ENCODE data around the gene RBM8A. TPM values are rescaled to one million over a fixed set of nuclear protein-coding genes. Genes with fewer than 3 reads are reported as not detected.

The RBM8A gene
- total and polyA plus RNA-seq, 3 donors from 2014 or later, result 123 to 174 (median 158) TPM

DNA sequence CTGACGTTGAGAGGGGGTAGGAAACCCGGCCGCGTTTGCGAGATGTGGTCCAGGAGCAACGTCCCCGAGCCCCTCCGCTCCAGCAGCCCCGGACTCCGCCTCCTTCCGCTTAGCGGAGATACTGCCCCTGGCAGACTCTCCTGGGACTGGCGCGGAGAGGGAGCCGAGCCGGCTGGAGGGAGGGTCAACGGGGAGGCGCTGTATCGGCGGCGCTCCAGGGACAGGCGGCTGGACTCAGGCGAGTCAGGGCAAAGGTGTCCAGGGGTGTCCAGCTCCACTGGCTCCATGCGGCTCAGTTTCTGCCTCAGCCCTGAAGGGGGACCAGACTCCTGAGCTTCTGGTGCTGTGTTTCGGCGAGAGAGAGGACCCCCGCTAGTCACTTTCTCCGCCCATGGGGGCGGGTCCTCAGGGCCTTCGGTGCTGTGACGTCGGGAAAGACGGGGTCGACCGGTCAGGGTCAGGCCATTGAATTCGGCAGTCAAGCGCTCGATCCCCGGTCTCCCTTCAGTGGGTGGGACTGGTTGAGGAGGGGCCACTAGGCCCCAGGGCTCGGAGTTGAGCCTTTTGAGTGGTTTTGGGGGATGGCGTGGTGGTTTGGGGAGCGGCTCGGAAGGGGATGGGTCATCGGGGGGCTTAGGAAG lies 33.3 kb upstream of the RBM8A start:
- Histone ChIP-seq H3K27me3 (no peaks in the 10 kb centered on the region), H3K27ac (peak overlapping the region; percentile 84 to 86), H3K36me3 (ENCODE audit: low read depth, missing control alignments) (no peaks in the 10 kb centered on the region), H3K4me3 (peak overlapping the region; percentile 55 to 68), H3K4me1 (peaks cover 42% of the 10 kb centered on the region), H3K9me3 (no peaks in the 10 kb centered on the region)
- WGBS, 2 donors, result 1% methylated on average over 43 of the region's 44 CpGs; no CpG with 5 or more reads in 1 of the 2 donors
- DNase-seq, result peak; percentile 70
- intact Hi-C loops (cut with DNase I; ENCODE audit: low total_unique reads), result no loop called here
- TF ChIP-seq, protein P1, sequence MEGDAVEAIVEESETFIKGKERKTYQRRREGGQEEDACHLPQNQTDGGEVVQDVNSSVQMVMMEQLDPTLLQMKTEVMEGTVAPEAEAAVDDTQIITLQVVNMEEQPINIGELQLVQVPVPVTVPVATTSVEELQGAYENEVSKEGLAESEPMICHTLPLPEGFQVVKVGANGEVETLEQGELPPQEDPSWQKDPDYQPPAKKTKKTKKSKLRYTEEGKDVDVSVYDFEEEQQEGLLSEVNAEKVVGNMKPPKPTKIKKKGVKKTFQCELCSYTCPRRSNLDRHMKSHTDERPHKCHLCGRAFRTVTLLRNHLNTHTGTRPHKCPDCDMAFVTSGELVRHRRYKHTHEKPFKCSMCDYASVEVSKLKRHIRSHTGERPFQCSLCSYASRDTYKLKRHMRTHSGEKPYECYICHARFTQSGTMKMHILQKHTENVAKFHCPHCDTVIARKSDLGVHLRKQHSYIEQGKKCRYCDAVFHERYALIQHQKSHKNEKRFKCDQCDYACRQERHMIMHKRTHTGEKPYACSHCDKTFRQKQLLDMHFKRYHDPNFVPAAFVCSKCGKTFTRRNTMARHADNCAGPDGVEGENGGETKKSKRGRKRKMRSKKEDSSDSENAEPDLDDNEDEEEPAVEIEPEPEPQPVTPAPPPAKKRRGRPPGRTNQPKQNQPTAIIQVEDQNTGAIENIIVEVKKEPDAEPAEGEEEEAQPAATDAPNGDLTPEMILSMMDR (IDR thresholded peaks at IDR 0.05), result peak in 1 of 3 experiments; percentile 20
- TF ChIP-seq POLR2A (IDR thresholded peaks at IDR 0.05), result no peak

DNA sequence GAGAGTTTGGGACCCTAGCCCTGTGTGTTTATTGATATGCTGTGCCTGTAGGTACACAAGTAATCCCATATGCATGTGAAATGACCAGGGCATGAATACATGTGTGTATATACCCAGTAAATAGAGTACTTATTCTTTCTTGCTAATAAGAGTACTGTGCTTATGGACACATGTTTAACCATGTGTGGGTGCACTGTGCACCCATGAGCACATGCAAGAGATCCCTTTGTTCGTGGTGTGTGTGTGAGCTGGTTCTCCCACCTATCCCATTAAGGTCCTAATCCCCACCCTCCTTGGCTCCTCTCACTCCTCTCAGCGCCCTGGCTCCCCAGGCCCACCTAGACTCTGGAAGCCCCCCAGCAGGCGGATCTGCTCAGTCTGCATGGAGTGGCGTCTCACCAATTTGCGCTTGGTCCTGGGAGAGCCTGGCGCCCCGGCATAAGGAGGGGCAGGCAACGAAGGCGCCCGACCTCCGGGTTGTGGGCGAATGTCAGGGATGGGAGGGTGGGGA lies 32.7 kb upstream of the RBM8A start:
- H3K27me3 ChIP-seq, result no peaks in the 10 kb centered on the region
- intact Hi-C loops (cut with DNase I; ENCODE audit: low total_unique reads), result no loop called here
- no peak for DNase-seq
- peaks cover 43% of the 10 kb centered on the region for H3K4me1 ChIP-seq
- 0 to 8% methylated on average over 3 to 12 of the region's 12 CpGs for WGBS, 2 donors
- peak overlapping the region; percentile 84 to 86 for H3K27ac ChIP-seq
- H3K4me3 ChIP-seq, result peak overlapping the region; percentile 55 to 68
- no peaks in the 10 kb centered on the region for H3K36me3 ChIP-seq (ENCODE audit: low read depth, missing control alignments)
- H3K9me3 ChIP-seq, result no peaks in the 10 kb centered on the region
- TF ChIP-seq, protein P1 (IDR thresholded peaks at IDR 0.05), result no peak
- no peak for TF ChIP-seq POLR2A (IDR thresholded peaks at IDR 0.05)

DNA sequence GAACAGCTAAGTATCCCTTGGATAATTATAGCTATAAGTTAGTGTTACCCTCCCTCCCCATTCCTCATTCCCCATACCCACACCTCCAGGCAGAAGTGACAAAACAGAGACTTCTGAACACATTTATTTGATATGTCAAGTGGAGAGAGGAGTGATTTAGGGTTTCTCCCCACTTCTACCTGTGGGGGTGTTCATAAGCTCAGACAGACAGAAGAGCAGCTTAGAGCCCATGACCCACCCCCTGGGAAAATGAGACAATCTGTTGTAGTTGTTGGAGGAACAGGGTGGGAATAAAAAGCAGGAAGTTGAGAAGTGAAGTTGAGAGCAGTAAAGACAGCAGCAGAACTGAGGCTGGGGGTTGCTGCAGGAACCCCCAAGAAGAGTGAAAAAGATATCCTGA lies 32.0 kb upstream of the RBM8A start:
- TF ChIP-seq, protein P1 (IDR thresholded peaks at IDR 0.05), result no peak
- TF ChIP-seq POLR2A (IDR thresholded peaks at IDR 0.05), result no peak
- intact Hi-C loops (cut with DNase I; ENCODE audit: low total_unique reads), result no loop called here
- Histone ChIP-seq H3K4me3 (no peak overlapping the region), H3K27ac (no peak overlapping the region), H3K9me3 (no peaks in the 10 kb centered on the region), H3K36me3 (ENCODE audit: low read depth, missing control alignments) (no peaks in the 10 kb centered on the region), H3K4me1 (peaks cover 49% of the 10 kb centered on the region), H3K27me3 (no peaks in the 10 kb centered on the region)
- DNase-seq, result no peak

DNA sequence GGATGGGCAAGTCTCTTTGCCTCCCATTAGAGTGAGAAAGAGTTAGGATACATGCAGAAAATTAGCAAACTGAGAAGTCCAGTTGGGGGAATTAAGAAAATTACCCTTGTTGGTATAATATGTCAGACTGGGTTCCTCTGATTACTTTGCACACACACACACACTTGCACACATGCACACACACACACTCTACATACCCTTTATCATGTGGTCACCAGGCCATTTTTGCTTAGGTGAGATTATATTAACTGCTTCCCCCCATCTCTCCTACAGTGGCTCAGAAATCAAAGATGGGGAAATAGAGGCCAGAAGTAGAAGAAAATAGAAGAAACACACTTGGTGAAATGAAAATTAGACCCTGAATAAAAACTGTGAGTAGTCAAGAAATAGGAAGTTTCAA lies 31.4 kb upstream of the RBM8A start:
- Histone ChIP-seq H3K36me3 (ENCODE audit: low read depth, missing control alignments) (no peaks in the 10 kb centered on the region), H3K9me3 (no peaks in the 10 kb centered on the region), H3K27me3 (no peaks in the 10 kb centered on the region), H3K27ac (peak overlapping the region in 1 of 2 donors; percentile 98), H3K4me1 (peaks cover 46% of the 10 kb centered on the region), H3K4me3 (no peak overlapping the region)
- TF ChIP-seq, protein P1 (IDR thresholded peaks at IDR 0.05), result no peak
- no peak for TF ChIP-seq POLR2A (IDR thresholded peaks at IDR 0.05)
- no peak for DNase-seq
- intact Hi-C loops (cut with DNase I; ENCODE audit: low total_unique reads), result no loop called here
